PC-9 (cell line): Measurements from ENCODE around the gene TPPP. TPM values are rescaled to one million over a fixed set of nuclear protein-coding genes. Genes with fewer than 3 reads are reported as not detected.

Experiments
- BruUV-seq: library from RNA; stranded (reverse); fragments of 400-500 nt; replicated peaks from 2 replicates; lab custom pipeline; 2021; lab: Mats Ljungman, UMichigan
- CTCF ChIA-PET: fragments of 300-600 bp; sonication (Branson Sonifier 250); formaldehyde crosslinking; loops from one replicate; lab custom pipeline; 2022; ENCODE audit warnings: antibody characterized with exemption; lab: Charles Lee
- POLR2A ChIA-PET: fragments of 300-600 bp; sonication (Branson Sonifier 250); formaldehyde crosslinking; loops from one replicate; lab custom pipeline; 2022; ENCODE audit warnings: antibody characterized with exemption; ENCODE audit not compliant: unreplicated experiment; lab: Charles Lee
- DNase-seq, 2 experiments: peaks; one replicate each; pipeline versions ENCODE4 v3.0.0 to v3.0.0-alpha.2; 2015 to 2022; ENCODE audit warnings: mixed read lengths in 1 of 2
- H2AFZ ChIP-seq: fragments of 200-600 bp; sonication (generic); 2 replicates; pipeline ENCODE4 v1.8.1; 2017; ENCODE audit warnings: antibody characterized with exemption
- H3F3A ChIP-seq: fragments of 200-600 bp; sonication (generic); 2 replicates; pipeline ENCODE4 v1.8.1; 2017; ENCODE audit warnings: antibody characterized with exemption, mild to moderate bottlenecking, low read depth; ENCODE audit not compliant: insufficient read depth
- H3K27ac ChIP-seq: fragments of 200-600 bp; sonication (generic); 2 replicates; pipeline ENCODE4 v1.6.1; 2016; ENCODE audit warnings: mixed run types
- H3K27me3 ChIP-seq: fragments of 200-600 bp; sonication (generic); 2 replicates; pipeline ENCODE4 v1.6.1; 2016; ENCODE audit warnings: low read depth, mixed run types; ENCODE audit not compliant: insufficient read depth
- H3K36me3 ChIP-seq: fragments of 200-600 bp; sonication (generic); 2 replicates; pipeline ENCODE4 v1.6.1; 2016; ENCODE audit warnings: low read depth, mixed run types
- H3K4me1 ChIP-seq: fragments of 200-600 bp; sonication (generic); replicated peaks from 2 replicates; pipeline ENCODE4 v1.6.1; 2016; ENCODE audit warnings: mixed run types; ENCODE audit not compliant: insufficient read depth
- H3K4me2 ChIP-seq: fragments of 200-600 bp; sonication (generic); 2 replicates; pipeline ENCODE4 v1.6.1; 2017; ENCODE audit warnings: mixed run types
- H3K4me3 ChIP-seq: fragments of 200-600 bp; sonication (generic); 2 replicates; pipeline ENCODE4 v1.6.1; 2016; ENCODE audit warnings: mixed run types
- H3K79me2 ChIP-seq: fragments of 200-600 bp; sonication (generic); 2 replicates; pipeline ENCODE4 v1.6.1; 2017; ENCODE audit warnings: low read depth, mixed run types
- H3K9me2 ChIP-seq: fragments of 200-600 bp; sonication (generic); 2 replicates; pipeline ENCODE4 v1.8.1; 2017; ENCODE audit warnings: mild to moderate bottlenecking; ENCODE audit not compliant: insufficient read depth
- H3K9me3 ChIP-seq: fragments of 200-600 bp; sonication (generic); 2 replicates; pipeline ENCODE4 v1.8.1; 2016; ENCODE audit warnings: low read depth; ENCODE audit not compliant: insufficient read depth
- H4K20me1 ChIP-seq: fragments of 200-600 bp; sonication (generic); 2 replicates; pipeline ENCODE4 v1.8.1; 2017; ENCODE audit not compliant: insufficient read depth
- EZH2 ChIP-seq: fragments of 200-600 bp; sonication (generic); IDR thresholded peaks from 2 replicates; pipeline ENCODE4 v1.8.0; 2017; ENCODE audit warnings: antibody characterized with exemption, low read depth
- intact Hi-C: fragments of 100-400 bp; cut with micrococcal nuclease; formaldehyde crosslinking; loops from one replicate; pipeline ENCODE4 v1.10.0; 2022; ENCODE audit not compliant: unreplicated experiment
- total RNA-seq: library from RNA; stranded (reverse); gene quantifications from 2 replicates; pipeline ENCODE4 v1.2.3, GENCODE V29; 2021
- TF ChIP-seq, protein P1 (sequence below): fragments of 200-600 bp; sonication (generic); conservative IDR thresholded peaks from 2 replicates; pipeline ENCODE4 v1.6.1; 2017; ENCODE audit warnings: mixed run types, antibody characterized with exemption, mild to moderate bottlenecking, moderate library complexity

TPPP gene
- total RNA-seq, 1 experiment from 2014 or later: 0.17 TPM

DNA sequence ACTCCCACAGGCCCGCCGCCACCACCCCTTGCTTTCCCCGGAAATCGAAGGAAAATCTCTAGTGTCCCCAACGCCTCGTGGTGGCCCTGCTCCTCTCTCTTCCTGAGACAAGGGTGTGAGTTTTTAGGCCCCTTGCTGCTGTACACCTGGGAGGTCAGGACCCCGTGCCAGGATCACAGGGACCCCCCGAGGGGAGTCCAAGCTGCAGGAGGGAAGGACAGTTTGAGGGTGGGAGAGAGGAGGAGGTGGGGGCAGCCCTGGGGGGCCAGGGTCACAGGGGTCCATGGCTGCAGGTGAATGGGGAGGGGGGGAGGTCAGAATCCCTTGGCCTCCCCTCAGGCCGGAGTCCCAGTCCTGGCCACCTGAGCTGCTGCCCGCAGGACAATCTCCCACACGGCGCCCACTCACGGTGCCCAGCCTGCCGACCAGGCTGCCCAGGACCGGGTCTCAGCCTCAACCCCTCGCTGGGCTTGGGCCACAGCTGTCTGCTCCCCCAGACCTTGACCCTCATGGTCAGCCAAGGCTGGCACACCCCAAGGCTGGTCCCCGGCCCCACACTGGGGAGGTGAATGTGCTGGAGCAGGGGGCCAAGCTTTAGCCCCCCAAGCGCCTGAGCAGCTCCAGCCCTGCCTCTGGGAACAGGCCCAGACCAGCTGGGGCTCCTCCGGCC is 19.9 kb downstream of the TPPP start:
- H3K4me1 ChIP-seq: peaks cover 27% of the 10 kb centered on the region
- no peaks in the 10 kb centered on the region; the same call in 1 of the 2 replicates for H3F3A ChIP-seq
- H3K4me3 ChIP-seq: no peak overlapping the region
- POLR2A ChIA-PET: interaction anchor here (0.5 to 0.6 kb wide), 3 partner anchors 26 to 402 kb away, joined by 3 to 7 read pairs (median 5); no protein-coding TSS in a partner anchor
- CTCF ChIA-PET: interaction anchor here (0.6 kb wide), 1 partner anchor 133 kb away, joined by 4 read pairs; no protein-coding TSS in a partner anchor
- intact Hi-C loops: loop anchor here (2.0 to 10.0 kb wide), 3 partner anchors 86 to 201 kb away; no protein-coding TSS in a partner anchor
- H3K9me3 ChIP-seq: no peaks in the 10 kb centered on the region
- no peak overlapping the region for H2AFZ ChIP-seq
- H3K36me3 ChIP-seq: no peaks in the 10 kb centered on the region
- no peaks in the 10 kb centered on the region for H3K79me2 ChIP-seq
- H4K20me1 ChIP-seq: peaks cover 43% of the 10 kb centered on the region
- BruUV-seq: no TSS peak
- no peaks in the 10 kb centered on the region for H3K27me3 ChIP-seq
- TF ChIP-seq, protein P1, sequence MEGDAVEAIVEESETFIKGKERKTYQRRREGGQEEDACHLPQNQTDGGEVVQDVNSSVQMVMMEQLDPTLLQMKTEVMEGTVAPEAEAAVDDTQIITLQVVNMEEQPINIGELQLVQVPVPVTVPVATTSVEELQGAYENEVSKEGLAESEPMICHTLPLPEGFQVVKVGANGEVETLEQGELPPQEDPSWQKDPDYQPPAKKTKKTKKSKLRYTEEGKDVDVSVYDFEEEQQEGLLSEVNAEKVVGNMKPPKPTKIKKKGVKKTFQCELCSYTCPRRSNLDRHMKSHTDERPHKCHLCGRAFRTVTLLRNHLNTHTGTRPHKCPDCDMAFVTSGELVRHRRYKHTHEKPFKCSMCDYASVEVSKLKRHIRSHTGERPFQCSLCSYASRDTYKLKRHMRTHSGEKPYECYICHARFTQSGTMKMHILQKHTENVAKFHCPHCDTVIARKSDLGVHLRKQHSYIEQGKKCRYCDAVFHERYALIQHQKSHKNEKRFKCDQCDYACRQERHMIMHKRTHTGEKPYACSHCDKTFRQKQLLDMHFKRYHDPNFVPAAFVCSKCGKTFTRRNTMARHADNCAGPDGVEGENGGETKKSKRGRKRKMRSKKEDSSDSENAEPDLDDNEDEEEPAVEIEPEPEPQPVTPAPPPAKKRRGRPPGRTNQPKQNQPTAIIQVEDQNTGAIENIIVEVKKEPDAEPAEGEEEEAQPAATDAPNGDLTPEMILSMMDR: no peak
- TF ChIP-seq EZH2: no peak
- no peak overlapping the region for H3K27ac ChIP-seq
- H3K9me2 ChIP-seq: no peaks in the 10 kb centered on the region
- H3K4me2 ChIP-seq: peak overlapping the region; percentile 69
- no peak for DNase-seq

DNA sequence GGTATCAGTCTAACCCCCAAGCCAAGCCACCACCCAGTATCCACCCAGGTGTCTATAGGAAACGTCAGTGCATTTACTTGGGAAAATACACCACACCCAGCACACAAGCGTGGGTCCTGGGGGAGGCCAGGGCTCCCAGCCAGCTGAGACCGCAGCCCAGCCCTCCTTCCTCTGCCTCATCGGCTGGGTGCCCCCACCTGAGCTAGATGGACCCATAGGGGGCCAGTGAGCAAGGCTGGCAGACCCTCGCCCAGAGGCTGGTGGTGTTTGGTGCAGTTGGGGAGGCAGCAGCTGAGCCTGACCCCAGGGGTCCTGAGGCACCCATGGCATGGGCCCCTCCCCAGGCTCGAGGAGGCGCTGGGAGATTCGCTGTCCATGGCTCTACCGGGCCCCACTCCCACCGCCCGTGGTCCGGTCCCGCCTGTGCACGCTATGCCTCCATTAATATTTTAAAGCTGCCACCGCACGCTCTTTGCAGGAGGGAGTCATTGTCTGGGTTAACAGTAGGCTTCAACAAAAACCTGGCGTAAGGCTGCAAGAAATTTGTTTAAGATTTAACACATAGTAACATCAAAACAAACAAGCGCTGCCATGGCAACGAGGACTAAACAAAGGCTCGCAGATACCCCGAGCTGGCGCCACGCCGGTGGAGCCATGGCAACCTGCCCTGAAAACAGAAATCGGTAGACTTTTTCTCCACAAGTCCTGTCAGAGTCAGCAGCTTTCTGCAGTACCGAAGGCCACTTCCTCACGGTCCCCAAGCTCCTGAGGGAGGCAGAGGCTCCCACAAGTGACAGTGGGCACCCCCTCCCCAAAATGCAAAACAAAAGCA is 20.6 kb downstream of the TPPP start:
- H3K27ac ChIP-seq: no peak overlapping the region
- H2AFZ ChIP-seq: no peak overlapping the region
- 0 out of 2 replicates have a peak overlapping the region, but pooled peaks have one; percentile 34 for H3K4me3 ChIP-seq
- H3K9me2 ChIP-seq: no peaks in the 10 kb centered on the region
- H3K4me2 ChIP-seq: peak overlapping the region; percentile 69
- no peaks in the 10 kb centered on the region for H3K36me3 ChIP-seq
- H3K9me3 ChIP-seq: no peaks in the 10 kb centered on the region
- peaks cover 27% of the 10 kb centered on the region for H3K4me1 ChIP-seq
- ChIA-PET CTCF (interaction anchor here (0.6 kb wide), 1 partner anchor 134 kb away, joined by 4 read pairs; no protein-coding TSS in a partner anchor), POLR2A (interaction anchor here (0.5 to 0.6 kb wide), 5 partner anchors 25 to 502 kb away, joined by 3 to 7 read pairs (median 5); no protein-coding TSS in a partner anchor)
- intact Hi-C loops: loop anchor here (1.0 to 10.0 kb wide), 5 partner anchors 86 to 495 kb away; no protein-coding TSS in a partner anchor
- no peaks in the 10 kb centered on the region for H3K79me2 ChIP-seq
- peak; percentile 94 to 98 for DNase-seq
- peaks cover under 1% of the 10 kb centered on the region; the same call in 1 of the 2 replicates for H3F3A ChIP-seq
- TSS peak; percentile 23 for BruUV-seq
- TF ChIP-seq, protein P1: no peak
- TF ChIP-seq EZH2: no peak
- H4K20me1 ChIP-seq: peaks cover 43% of the 10 kb centered on the region
- no peaks in the 10 kb centered on the region for H3K27me3 ChIP-seq
